GM23248 (cell line): ENCODE measurements around the gene TSBP1.

ENCODE experiments used
- EZH2 ChIP-seq: fragments of 200-600 bp; sonication (generic); IDR thresholded peaks from 2 replicates; pipeline ENCODE4 v1.6.1; 2018; ENCODE audit warnings: antibody characterized with exemption, mild to moderate bottlenecking; ENCODE audit not compliant: insufficient read depth, poor library complexity, severe bottlenecking
- EZH2phosphoT487 ChIP-seq: fragments of 200-600 bp; sonication (generic); IDR thresholded peaks from 2 replicates; pipeline ENCODE4 v1.6.1; 2018; ENCODE audit warnings: antibody characterized with exemption, moderate library complexity, mild to moderate bottlenecking, low read depth; ENCODE audit not compliant: insufficient read depth

DNA sequence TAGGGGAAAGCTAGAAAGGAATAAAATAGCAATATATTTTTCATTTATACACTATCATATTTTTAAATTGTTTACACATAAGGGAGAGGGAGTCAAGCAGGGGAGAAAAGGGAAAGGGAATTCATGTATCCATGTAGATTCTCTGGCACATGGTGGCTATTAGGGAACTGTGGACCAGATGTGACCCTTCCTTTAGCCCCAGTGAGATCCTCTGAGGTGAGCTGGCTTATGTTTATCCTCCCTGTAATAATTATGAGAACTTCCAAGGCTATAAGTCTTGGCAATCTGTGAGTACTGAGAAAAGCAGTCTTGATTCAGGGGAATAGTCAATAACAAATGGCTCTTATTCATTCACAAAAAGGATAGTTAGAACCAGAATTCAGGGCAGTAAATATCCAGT, 42.6 kb downstream of the TSBP1 start:
- TF ChIP-seq EZH2 (no peak), EZH2phosphoT487 (no peak)
